Chondrocyte (in vitro differentiated cells): ENCODE measurements around the gene GPS2. TPM values are rescaled to one million over a fixed set of nuclear protein-coding genes. Genes with fewer than 3 reads are reported as not detected.
A peak's percentile ranks its signal among the peaks of the same experiment; 100 is the strongest.

ENCODE experiments used
- DNase-seq: peaks from one replicate; pipeline ENCODE4 v3.0.0; 2021; ENCODE audit warnings: mixed read lengths, low spot score
- H3K27ac Mint-ChIP-seq: one replicate; pipeline ENCODE4 v1.8.0; 2021; ENCODE audit warnings: mild to moderate bottlenecking, moderate library complexity, mixed read lengths; ENCODE audit not compliant: unreplicated experiment
- H3K27me3 Mint-ChIP-seq: 2 replicates; pipeline ENCODE4 v1.8.0; 2021; ENCODE audit warnings: low read depth, mixed read lengths
- H3K36me3 Mint-ChIP-seq: 2 replicates; pipeline ENCODE4 v1.8.0; 2021; ENCODE audit warnings: low read depth, mixed read lengths
- H3K4me1 Mint-ChIP-seq: 2 replicates; pipeline ENCODE4 v1.8.0; 2021; ENCODE audit warnings: low read depth, mild to moderate bottlenecking, mixed read lengths
- H3K4me3 Mint-ChIP-seq: one replicate; pipeline ENCODE4 v1.8.0; 2021; ENCODE audit warnings: mild to moderate bottlenecking, moderate library complexity, mixed read lengths; ENCODE audit not compliant: unreplicated experiment
- H3K9me3 Mint-ChIP-seq: 2 replicates; pipeline ENCODE4 v1.8.0; 2021; ENCODE audit warnings: low read depth, mixed read lengths
- total RNA-seq: library from RNA; stranded (reverse); gene quantifications from 3 replicates; pipeline ENCODE4 v1.2.1, GENCODE V29; 2021
- TF ChIP-seq, protein P1 (sequence below): fragments of 200-600 bp; sonication (generic); IDR thresholded peaks from 2 replicates; pipeline ENCODE4 v1.5.0; 2021; ENCODE audit warnings: antibody characterized with exemption, mild to moderate bottlenecking, moderate library complexity

GPS2 gene
- total RNA-seq, 1 donor from 2014 or later = 43.9 TPM

DNA sequence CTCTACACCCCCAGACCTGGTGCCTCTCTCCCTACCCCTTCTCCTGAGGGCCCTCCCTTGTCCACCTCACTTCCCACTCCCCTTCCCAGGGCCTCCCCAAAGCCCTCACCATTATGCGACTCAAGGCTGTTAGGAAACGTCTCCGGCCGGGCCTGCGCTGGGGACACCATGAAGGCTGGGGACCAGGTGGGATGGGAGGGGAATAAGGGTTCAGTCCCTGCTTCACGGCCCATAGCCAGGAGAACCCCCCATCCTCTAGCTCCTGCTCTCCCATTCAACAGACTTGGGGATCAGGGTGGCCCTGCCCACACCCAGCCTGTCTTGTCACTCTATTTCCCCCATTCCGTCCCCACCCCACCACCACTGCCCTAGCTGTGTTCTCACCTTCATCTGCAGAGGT, 11.9 kb upstream of the GPS2 start:
- Mint-ChIP-seq H3K4me3 (no peak overlapping the region), H3K4me1 (peaks cover 19% of the 10 kb centered on the region)
- no peak for DNase-seq

DNA sequence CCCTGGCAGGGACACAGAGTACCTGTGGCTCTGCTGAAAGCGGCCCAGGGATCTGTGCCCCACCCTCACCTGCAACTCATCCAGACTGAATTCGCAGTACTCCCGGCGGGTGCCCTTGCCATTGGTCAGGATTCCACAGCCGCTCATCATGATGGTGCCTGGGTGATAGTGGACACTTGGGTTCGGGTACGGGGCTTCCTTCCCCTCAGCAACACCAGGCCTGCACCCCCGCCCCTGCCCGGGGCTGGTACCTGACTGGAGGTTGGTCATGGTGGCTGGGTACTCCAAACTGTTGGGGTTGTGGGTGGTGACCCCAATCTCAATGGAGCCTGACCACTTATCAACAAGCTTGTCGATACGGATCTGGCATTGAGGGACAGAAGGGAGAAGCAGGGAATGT, 11.0 kb upstream of the GPS2 start:
- H3K36me3 Mint-ChIP-seq = peaks cover 16% of the 10 kb centered on the region
- H3K4me1 Mint-ChIP-seq = peaks cover 19% of the 10 kb centered on the region
- H3K4me3 Mint-ChIP-seq = no peak overlapping the region
- no peaks in the 10 kb centered on the region for H3K27me3 Mint-ChIP-seq
- H3K27ac Mint-ChIP-seq = no peak overlapping the region
- no peak for DNase-seq
- TF ChIP-seq, protein P1, sequence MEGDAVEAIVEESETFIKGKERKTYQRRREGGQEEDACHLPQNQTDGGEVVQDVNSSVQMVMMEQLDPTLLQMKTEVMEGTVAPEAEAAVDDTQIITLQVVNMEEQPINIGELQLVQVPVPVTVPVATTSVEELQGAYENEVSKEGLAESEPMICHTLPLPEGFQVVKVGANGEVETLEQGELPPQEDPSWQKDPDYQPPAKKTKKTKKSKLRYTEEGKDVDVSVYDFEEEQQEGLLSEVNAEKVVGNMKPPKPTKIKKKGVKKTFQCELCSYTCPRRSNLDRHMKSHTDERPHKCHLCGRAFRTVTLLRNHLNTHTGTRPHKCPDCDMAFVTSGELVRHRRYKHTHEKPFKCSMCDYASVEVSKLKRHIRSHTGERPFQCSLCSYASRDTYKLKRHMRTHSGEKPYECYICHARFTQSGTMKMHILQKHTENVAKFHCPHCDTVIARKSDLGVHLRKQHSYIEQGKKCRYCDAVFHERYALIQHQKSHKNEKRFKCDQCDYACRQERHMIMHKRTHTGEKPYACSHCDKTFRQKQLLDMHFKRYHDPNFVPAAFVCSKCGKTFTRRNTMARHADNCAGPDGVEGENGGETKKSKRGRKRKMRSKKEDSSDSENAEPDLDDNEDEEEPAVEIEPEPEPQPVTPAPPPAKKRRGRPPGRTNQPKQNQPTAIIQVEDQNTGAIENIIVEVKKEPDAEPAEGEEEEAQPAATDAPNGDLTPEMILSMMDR = no peak
- no peaks in the 10 kb centered on the region for H3K9me3 Mint-ChIP-seq

More for the DNA sequence above, 11.9 kb upstream of the GPS2 start:
- TF ChIP-seq, protein P1 = no peak
- Mint-ChIP-seq H3K9me3 (no peaks in the 10 kb centered on the region), H3K36me3 (peaks cover 9% of the 10 kb centered on the region), H3K27me3 (no peaks in the 10 kb centered on the region), H3K27ac (no peak overlapping the region)

DNA sequence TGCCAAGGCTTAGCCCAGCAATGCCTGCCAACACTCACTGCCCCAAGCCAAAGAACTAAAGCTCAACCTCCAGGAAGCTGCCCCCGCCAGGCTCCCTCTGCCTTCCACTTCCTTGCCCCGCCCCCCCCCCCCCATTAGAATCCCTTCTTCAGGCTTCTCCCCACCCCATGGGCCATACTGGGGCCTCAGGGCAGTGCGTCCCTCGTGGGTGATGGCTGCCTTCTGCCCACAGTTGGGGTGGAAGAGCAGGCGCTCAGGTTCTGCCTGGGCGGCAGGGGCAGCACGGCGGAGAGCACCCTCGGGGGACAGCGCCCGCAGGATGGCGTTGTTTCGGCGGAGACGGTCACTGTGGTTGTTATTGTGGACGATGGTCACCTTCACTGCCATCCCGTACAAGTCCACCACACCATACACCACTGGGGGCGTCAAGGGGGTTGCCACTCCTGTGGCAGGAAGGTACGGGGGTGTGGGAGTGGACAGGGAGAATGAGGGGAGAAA, 9.9 kb upstream of the GPS2 start:
- no peaks in the 10 kb centered on the region for H3K27me3 Mint-ChIP-seq
- H3K4me1 Mint-ChIP-seq = peaks cover 18% of the 10 kb centered on the region
- TF ChIP-seq, protein P1 = no peak
- H3K4me3 Mint-ChIP-seq = no peak overlapping the region
- no peak for DNase-seq
- no peak overlapping the region for H3K27ac Mint-ChIP-seq
- no peaks in the 10 kb centered on the region for H3K9me3 Mint-ChIP-seq
- peaks cover 19% of the 10 kb centered on the region for H3K36me3 Mint-ChIP-seq

DNA sequence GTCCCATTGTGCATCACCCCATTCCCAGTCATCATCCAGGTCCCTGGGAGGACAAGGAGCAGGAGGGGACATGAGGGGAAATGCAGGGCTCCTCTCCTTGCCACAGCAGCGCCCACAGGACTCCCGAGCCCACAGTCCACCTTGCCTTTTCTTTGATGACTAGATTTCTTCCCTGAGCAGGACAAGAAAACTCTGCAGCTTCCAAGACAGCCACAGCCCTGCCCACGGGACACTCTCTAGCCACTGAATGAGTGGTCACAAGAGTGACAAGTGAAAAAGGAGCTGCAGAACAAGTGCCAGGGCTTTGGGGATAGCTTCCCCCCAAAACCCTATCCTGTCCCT, 9.2 kb upstream of the GPS2 start:
- no peaks in the 10 kb centered on the region for H3K27me3 Mint-ChIP-seq
- peaks cover 19% of the 10 kb centered on the region for H3K36me3 Mint-ChIP-seq
- H3K27ac Mint-ChIP-seq = no peak overlapping the region
- TF ChIP-seq, protein P1 = peak; percentile 62
- H3K4me3 Mint-ChIP-seq = no peak overlapping the region
- no peaks in the 10 kb centered on the region for H3K9me3 Mint-ChIP-seq
- peaks cover 16% of the 10 kb centered on the region for H3K4me1 Mint-ChIP-seq
- DNase-seq = no peak

DNA sequence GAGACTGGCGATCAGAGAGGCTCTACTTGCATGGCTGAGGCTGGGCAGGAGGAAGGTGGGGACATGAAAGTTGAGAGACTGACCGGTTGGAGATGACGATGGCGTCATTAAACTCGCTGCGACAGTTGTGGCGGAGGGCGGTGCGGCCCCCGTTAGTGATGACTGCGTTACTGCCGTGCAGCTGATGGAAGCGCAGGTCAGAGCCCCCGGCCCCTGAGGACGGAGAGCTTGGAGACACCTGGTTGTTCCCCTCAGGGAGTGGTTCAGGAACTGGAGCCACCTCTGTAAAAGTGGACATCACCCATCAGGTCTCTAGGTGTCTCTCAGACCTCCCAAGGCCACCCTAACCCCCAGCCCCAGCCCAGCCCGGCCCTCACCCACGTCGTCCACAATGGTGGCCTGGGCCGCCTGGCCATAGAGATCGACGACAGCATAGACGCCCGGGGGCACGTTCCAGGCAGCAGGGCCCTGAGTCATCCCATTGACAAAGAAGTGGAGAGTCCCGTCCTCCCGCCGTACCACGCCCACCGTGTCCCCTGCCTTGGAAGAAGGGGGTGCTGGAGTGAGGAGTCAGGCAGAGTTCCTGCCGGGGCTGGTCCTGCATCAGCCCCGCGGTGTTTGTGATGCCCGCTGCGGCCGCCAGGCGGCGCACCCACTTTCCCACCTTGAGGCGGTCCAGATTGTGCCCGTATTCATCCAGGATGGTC, 8.7 kb upstream of the GPS2 start:
- Mint-ChIP-seq H3K27ac (no peak overlapping the region), H3K36me3 (peaks cover 20% of the 10 kb centered on the region), H3K4me3 (no peak overlapping the region), H3K27me3 (no peaks in the 10 kb centered on the region), H3K9me3 (no peaks in the 10 kb centered on the region), H3K4me1 (peaks cover 15% of the 10 kb centered on the region)
- TF ChIP-seq, protein P1 = peak; percentile 84
- no peak for DNase-seq
